IPS-18c (cell line): ENCODE results near the gene TRIO.

Source experiments
- H3K4me3 ChIP-seq: 2 replicates; pipeline ENCODE4 v1.7.0; 2013; ENCODE audit warnings: low read depth, mild to moderate bottlenecking, low read length, moderate library complexity; ENCODE audit not compliant: insufficient read depth
- H3K9me3 ChIP-seq: one replicate; pipeline ENCODE4 v1.6.1; 2013; ENCODE audit warnings: mild to moderate bottlenecking, low read length, moderate library complexity; ENCODE audit not compliant: control insufficient read depth, insufficient read depth

Gene TRIO

DNA sequence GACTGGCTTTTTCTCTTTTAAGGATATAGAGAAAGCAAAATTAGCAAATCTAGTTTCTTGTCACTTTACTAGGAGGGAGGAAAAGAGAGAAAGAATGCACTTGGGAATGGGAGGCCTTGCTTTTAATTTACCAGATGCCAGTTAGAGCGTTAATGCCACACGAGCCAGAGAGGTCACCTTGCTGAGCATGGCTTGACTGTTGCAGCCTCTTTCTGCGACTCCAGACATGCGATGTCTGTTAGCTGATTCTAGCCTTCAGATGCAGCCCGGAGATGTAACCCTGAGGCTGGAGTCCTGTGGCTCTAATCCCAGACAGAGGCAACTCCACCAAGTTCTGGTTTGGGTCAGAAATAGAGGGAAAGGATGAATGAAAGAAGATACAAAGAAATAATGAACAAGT, 152.5 kb downstream of the TRIO start:
- no peak overlapping the region for H3K4me3 ChIP-seq
- H3K9me3 ChIP-seq = no peaks in the 10 kb centered on the region

DNA sequence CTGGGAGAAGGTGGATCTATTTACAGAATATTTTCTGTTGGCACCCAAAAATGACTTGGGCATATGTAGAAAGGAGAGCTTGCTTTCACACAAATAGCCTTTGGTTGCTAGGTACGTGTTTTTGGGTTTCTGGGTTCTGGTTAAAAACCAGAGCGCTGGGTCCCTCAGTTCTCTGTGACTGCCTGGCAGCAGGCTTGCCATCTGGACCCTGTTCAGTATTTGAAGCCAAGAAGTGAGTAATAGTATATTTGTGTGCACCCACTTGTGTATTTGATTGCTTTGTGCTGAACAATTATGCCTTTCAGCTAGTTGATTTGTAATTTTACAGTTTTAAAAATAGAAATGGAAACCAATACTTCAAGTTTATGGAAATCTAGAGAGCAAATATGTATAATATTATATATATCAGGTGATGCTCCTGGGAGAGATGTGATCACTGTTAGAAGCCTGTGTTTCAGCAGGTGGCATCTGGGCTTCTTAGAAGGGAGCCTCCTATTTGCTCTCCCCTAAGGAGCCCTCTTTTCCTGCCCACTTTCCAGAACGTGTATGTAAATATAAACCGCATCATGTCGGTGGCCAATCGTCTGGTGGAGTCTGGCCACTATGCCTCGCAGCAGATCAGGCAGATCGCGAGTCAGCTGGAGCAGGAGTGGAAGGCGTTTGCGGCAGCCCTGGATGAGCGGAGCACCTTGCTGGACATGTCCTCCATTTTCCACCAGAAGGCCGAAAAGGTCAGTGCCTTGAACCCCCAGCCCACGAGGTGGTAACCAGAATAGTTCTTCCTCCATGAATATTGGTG, 153.6 kb downstream of the TRIO start:
- Histone ChIP-seq H3K4me3 (no peak overlapping the region), H3K9me3 (no peaks in the 10 kb centered on the region)

DNA sequence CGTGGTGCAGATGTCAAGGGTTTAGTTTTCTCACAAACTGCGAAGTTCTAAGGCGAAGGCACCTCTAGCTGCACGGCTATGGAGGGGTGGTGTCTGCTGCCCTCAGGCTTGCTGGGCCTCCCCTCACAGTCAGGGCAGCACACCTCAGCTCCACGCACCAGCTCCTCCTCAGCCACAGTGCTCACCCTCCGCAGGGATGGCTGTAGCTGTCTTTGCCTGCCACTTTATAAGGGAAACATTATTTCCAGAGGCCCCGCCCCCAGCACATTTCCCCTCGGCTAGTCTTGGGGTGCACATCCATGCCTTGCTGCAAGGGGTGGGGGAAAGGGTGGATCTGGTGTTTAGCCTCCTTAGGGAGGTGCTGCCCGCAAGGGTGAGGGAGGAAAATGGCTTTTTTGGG, 154.6 kb downstream of the TRIO start:
- H3K4me3 ChIP-seq = no peak overlapping the region; the same call in 1 of the 2 replicates
- no peaks in the 10 kb centered on the region for H3K9me3 ChIP-seq

DNA sequence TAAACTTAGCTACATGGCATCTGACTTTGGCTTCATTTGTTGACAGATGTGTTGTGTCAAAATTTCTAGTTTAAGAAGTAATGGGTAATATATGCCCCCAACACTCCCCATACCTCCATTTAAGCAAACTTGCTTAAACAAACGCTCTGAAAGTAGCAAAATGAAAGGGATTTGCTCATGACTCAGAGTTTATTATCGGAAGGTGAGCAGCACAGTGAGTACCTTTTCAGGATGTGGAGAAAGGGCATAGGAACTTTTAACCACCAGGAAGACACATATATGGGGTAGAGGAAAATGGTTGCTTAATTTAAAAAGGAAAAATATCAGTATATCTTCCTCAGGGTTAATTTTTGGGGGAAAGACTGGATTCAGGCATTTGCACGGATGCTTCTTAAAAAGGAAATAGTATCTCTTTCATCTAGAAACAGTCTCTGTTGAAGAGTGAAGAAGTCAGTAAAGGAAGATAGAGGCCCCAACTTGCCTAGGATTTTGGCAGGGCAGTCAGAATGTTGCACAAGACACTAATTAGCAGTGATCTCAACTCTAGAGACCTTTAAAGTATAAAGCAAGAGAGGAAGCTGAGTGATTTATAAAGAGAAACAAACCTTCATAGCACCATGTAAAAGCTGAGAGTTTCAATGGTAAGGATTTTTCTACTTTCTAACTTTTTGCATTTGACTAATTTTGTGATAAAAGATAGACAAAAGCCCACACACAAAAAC, 155.1 kb downstream of the TRIO start:
- Histone ChIP-seq H3K4me3 (no peak overlapping the region), H3K9me3 (no peaks in the 10 kb centered on the region)

DNA sequence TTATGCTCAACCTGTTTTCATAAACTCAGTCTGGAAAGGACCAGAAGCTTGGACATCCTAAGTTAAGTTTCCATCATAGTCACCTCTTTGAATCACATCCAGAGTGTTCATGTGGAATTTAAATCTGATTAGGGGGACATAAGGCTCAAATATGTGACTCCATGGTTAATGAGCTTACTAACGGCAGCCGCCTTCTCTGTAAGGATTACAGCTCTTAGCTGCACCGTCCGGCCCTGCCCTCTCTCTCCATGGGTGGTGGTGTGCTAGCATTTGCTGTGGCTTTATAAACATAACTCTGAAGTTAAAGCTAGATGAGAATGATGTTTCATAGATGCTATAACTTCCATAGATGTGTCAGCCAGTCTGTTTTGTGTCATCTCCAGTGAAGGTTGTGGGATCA, 156.5 kb downstream of the TRIO start:
- H3K9me3 ChIP-seq = no peaks in the 10 kb centered on the region
- no peak overlapping the region for H3K4me3 ChIP-seq

DNA sequence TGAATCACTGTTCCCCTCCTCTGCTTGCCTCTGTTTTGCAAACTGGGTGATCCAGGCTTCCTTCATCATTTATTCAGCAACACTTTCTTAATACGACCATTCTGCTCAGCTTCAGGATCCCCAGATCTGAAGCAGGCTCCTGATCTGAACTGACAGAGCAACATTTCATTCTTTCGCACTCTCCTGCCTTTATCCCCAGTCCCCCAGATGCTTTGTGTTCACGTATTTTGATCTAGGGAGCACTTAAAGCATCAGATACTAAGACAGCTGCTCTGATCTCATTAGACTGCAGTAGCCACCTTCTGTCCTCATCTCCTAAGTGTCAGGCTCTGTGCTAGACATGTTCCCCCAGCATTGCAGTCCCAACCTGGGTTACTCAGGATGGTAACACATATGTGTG, 158.0 kb downstream of the TRIO start:
- H3K4me3 ChIP-seq = no peak overlapping the region
- H3K9me3 ChIP-seq = no peaks in the 10 kb centered on the region

DNA sequence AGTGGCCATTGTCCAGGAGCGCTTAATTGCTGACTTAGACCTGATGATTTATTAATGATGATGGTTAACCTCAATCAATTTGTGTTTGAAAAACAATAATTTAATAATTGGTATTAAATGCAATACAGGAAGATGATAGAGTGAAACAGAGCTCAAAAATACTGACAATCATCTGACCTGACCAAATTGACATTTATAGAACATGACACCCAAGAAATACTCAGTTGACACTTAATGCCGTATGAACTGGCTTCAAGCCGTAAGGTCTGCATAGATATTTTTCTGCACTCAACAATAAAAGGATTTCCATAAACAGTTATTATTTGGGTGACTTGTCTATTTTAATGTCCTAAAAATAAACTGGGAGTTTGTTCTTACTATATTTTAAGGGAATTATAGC, 159.2 kb downstream of the TRIO start:
- no peak overlapping the region for H3K4me3 ChIP-seq
- no peaks in the 10 kb centered on the region for H3K9me3 ChIP-seq

DNA sequence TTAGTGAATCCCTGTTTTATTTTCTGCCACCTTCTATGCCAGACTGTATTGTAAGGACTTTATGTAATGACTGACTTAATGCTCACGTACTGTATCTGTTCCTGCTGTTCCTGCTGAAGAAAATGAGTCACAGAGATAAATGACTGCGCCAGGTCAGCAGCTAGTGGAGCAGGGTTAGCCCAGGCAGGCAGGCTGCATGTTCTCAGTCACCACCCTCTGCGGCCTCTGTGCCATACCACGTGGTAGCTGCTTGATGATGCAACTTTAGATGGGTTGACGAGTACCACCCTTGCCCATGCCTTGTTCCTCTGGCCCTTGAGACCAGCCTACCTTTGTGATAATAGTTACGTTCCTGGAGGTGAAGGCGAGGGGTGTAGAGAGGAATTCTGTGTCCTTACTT, 161.9 kb downstream of the TRIO start:
- no peak overlapping the region for H3K4me3 ChIP-seq
- no peaks in the 10 kb centered on the region for H3K9me3 ChIP-seq

DNA sequence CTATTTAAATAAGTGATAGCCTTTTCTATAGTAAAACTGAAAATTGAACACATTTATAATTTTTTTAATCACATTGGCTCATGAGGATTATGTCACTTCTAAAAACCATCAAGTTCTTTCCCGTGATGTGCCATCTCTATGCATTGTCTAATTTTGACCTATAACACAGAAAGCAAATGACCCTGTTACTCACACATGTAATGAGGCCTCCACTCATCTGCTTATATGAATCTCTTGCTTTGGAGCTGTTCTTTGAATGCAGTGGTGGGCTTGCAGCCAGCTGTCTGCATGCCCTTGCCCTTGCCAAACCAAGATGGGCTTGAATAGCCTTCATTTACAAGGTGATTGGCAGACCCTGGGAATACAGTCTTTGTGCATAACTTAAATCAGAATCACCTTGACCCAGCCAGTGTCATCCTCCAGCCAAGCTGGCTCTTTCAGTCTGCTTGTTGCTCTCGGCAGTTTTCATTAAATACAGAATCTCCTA, 163.2 kb downstream of the TRIO start:
- Histone ChIP-seq H3K4me3 (no peak overlapping the region), H3K9me3 (no peaks in the 10 kb centered on the region)

DNA sequence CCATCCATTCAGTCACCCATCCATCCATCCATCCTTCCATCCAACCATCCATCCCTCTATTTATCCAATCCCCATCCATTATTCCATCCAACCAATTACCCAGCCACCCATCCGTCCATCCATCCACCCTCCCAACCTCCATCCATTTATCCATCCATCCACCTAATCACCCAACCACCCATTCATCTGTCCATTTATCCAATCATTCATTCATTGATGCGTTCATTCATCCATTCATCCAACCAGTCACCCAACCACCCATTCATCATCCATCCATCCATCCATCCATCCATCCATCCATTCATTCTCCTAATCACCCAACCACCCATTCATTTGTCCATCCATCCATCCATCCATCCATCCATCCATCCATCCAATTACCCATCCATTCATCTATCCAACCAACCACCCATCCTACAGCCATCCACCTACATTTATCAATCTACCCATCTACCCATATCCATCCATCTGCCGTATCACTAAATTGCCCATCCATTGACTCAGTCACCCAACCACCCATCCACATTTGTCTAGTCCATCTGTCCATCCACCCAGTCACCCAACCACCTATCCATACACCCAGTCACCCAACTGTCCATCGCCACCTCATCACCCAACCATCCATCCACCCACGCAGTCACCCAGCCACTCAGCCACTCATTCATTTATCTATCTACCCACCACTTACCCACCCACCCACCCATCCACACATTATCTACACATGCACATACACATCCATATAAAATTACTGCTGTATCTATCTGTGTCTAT, 165.4 kb downstream of the TRIO start:
- Histone ChIP-seq H3K9me3 (no peaks in the 10 kb centered on the region), H3K4me3 (no peak overlapping the region)

DNA sequence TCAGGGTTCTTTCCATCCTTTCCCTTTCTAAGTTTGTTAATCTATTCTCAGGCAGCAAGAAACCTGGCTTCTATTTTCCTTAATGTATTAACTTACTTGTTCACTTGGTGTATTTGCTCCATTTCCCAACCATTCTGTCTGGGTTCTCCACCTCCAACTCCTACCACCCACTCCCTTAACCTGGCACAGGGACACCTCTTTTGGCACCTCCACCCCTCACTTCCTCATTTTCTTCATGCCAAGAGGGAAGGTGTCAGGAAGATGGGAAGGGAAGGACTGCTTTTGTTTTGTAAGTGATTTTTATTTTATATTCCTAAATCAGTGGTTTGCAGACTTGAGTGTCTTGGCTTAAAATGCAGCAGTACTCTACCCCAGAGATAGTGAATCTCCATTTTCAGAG, 166.1 kb downstream of the TRIO start:
- Histone ChIP-seq H3K9me3 (no peaks in the 10 kb centered on the region), H3K4me3 (no peak overlapping the region)

DNA sequence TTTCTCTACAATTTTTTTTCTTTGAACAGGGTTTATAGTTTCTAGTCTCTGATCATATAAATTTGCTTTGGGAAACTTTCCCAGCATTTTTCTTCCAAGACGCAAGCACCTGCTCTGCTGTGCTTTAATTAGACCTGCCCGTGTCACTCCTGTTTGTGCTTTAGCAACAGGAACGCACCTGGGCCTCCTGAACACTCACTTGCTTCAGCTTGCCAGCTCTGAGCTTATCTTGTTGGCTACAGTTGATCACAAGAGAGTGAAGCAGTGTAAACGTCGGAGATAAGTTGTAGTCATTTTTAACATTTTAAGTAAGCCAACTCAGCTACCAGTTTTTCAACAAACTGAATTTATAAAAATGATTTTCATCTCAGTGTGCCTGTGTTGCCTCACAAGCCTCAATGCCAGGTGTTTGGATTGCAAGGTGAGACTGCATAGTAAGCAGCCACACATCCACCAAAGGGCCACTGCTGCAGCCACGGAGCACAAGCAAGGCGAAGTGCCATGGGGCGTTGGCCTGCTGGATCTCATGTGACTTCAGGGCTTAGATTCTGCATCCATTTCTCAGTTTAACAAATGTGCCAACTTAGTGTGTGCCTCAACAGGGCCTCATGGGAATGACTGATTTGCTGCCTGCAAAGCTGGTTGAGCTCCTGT, 166.9 kb downstream of the TRIO start:
- no peak overlapping the region for H3K4me3 ChIP-seq
- no peaks in the 10 kb centered on the region for H3K9me3 ChIP-seq

DNA sequence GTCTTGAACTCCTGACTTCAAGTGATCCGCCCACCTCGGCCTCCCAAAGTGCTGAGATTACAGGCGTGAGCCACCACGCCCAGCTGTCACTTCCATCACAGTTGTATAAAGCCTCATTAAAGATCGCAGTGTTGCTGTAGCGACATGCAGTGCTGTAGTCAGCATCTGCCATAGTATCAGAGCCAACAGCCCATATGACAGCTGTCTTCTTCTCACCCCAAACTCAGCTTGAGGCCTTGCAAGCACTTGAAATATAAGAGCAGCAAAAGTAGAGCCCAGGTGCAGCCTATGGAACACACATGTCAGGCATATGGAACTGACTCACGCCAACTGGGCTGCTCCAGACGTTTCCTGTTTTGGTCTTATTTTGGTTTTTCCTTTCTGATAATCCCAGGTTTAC, 167.8 kb downstream of the TRIO start:
- Histone ChIP-seq H3K9me3 (no peaks in the 10 kb centered on the region), H3K4me3 (no peak overlapping the region)

DNA sequence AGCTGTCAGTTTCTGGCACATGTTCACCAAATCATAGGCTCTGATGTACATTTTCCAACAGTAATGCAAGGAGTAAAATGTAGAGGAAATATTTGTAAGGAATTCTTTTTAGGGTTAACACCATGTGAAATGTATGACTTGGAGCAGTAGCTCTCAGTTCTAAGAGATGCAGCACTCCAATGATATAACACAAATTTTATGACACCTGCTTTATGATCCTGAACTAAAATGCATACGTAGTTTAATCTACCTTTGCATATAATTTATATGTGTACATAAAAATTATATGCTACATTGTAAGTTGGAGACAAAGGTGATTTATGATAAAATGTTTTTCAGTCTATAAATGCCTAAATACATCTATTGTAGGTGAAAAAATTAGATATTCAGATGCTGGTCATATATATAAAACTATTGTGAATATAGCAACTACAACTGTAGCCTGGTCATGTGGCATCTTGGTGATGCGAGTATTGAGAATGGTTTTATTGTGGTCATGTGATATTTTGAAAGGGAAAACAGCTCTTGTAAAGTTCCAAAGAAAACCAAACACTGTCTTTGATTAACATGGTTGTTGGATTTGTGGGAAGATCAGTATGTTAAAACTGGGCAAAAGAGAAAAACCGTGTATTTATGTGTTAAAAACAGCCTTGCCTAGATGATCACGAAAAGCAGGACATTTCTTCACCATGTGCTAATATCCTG, 171.0 kb downstream of the TRIO start:
- Histone ChIP-seq H3K9me3 (no peaks in the 10 kb centered on the region), H3K4me3 (no peak overlapping the region)

DNA sequence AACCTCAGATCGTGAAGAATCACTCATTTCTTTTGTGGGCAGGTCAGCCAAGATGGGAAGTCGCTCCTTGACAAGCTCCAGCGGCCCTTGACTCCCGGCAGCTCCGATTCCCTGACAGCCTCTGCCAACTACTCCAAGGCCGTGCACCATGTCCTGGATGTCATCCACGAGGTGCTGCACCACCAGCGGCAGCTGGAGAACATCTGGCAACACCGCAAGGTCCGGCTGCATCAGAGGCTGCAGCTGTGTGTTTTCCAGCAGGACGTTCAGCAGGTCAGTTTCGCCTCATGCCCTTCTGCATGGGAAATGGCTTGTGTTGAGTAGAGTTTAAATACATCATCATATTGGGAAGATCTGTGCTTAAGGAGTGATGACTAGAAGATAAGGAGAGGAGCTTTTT, 173.3 kb downstream of the TRIO start:
- no peak overlapping the region for H3K4me3 ChIP-seq
- H3K9me3 ChIP-seq = no peaks in the 10 kb centered on the region

DNA sequence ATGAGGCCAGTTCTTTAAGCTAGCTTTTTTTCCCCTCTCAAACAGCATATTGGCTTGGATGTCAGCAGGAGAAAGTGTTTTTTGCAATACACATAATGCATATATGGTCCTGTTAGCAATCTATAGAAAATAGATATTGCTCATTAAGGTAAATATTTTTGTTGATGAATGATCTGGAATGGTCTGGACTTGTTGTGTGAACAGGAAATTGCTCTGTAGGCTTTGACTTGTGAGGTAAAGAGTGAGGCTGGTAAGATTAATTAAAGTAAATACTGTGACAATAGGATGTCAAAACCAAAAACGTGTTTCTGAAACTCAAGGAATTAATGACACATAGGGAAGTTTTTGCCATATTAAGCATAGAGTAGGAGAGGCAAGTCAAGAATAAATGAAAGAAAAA, 176.0 kb downstream of the TRIO start:
- no peak overlapping the region for H3K4me3 ChIP-seq
- H3K9me3 ChIP-seq = no peaks in the 10 kb centered on the region

DNA sequence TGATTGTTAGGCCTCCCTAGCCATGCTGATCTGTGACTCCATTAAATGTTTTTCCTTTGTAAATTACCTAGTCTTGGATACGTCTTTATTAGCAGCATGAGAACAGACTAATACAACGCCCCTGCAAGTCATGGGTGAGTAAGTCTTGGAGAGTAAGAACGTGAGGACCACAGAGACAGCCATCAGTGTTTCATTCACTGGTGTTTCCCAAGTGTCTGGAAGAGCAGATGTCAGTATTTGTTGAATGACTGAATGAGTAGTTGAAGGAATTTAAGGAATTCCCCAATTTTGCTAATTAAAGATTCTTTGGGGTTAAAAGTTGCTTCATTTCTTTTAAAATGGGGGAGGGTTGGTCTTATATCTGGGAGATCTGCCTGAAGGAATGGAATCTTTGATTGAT, 178.8 kb downstream of the TRIO start:
- H3K9me3 ChIP-seq = no peaks in the 10 kb centered on the region
- no peak overlapping the region for H3K4me3 ChIP-seq
